ENCODE data around the gene BRF1. TPM values are rescaled to one million over a fixed set of nuclear protein-coding genes. Genes with fewer than 3 reads are reported as not detected.

Gene BRF1
- total and polyA plus RNA-seq, 2 experiments from 2014 or later = 23.6 to 35.9 TPM

- H3K36me3 ChIP-seq (replicated peaks; ENCODE audit: insufficient read depth, low read depth) = no peaks in the 10 kb centered on the region
- WGBS (ENCODE audit: low lambda C conversion rate, missing lambda C conversion rate) = 88% methylated on average over 4 of the region's 12 CpGs
- peaks cover 100% of the 10 kb centered on the region for H3K79me2 ChIP-seq
- no peak overlapping the region for H3K27ac ChIP-seq
- no peak overlapping the region for H3K4me3 ChIP-seq
- no peak for DNase-seq (ENCODE audit: low spot score)
- no peaks in the 10 kb centered on the region for H3K9me2 ChIP-seq (replicated peaks; ENCODE audit: insufficient read depth)
- no peak overlapping the region for H3K4me2 ChIP-seq
- no peaks in the 10 kb centered on the region for H3K27me3 ChIP-seq
- H3K9me3 ChIP-seq (ENCODE audit: low read depth) = no peaks in the 10 kb centered on the region
- H2AFZ ChIP-seq = no peak overlapping the region
- no peaks in the 10 kb centered on the region for H3K4me1 ChIP-seq (ENCODE audit: insufficient read depth)
- peaks cover 59% of the 10 kb centered on the region for H4K20me1 ChIP-seq (ENCODE audit: insufficient read depth, poor library complexity, severe bottlenecking)
- TF ChIP-seq CTCF (IDR thresholded peaks at IDR 0.05; ENCODE audit: poor library complexity) = no peak
- TF ChIP-seq EZH2phosphoT487 (IDR thresholded peaks at IDR 0.05; ENCODE audit: low read depth, severe bottlenecking, unreplicated experiment) = no peak
- TF ChIP-seq EZH2 (IDR thresholded peaks at IDR 0.05; ENCODE audit: borderline replicate concordance) = no peak
Observed at GRCh38 chr14:105324871-105325270, 24.1 kb upstream of the BRF1 start.

GRCh38 chr14:105324080-105324778, 23.4 kb upstream of the BRF1 start:
- H3K27ac ChIP-seq = no peak overlapping the region
- 95% methylated on average over 30 of the region's 30 CpGs for WGBS (ENCODE audit: low lambda C conversion rate, missing lambda C conversion rate)
- H4K20me1 ChIP-seq (ENCODE audit: insufficient read depth, poor library complexity, severe bottlenecking) = peaks cover 57% of the 10 kb centered on the region
- peaks cover 100% of the 10 kb centered on the region for H3K79me2 ChIP-seq
- DNase-seq (ENCODE audit: low spot score) = no peak
- TF ChIP-seq EZH2phosphoT487 (IDR thresholded peaks at IDR 0.05; ENCODE audit: low read depth, severe bottlenecking, unreplicated experiment) (no peak), CTCF (IDR thresholded peaks at IDR 0.05; ENCODE audit: poor library complexity) (no peak), EZH2 (IDR thresholded peaks at IDR 0.05; ENCODE audit: borderline replicate concordance) (no peak)
- no peaks in the 10 kb centered on the region for H3K36me3 ChIP-seq (replicated peaks; ENCODE audit: insufficient read depth, low read depth)
- H3K9me2 ChIP-seq (replicated peaks; ENCODE audit: insufficient read depth) = no peaks in the 10 kb centered on the region
- no peak overlapping the region for H2AFZ ChIP-seq
- H3K27me3 ChIP-seq = no peaks in the 10 kb centered on the region
- no peak overlapping the region for H3K4me3 ChIP-seq
- H3K4me1 ChIP-seq (ENCODE audit: insufficient read depth) = no peaks in the 10 kb centered on the region
- H3K9me3 ChIP-seq (ENCODE audit: low read depth) = no peaks in the 10 kb centered on the region
- H3K4me2 ChIP-seq = no peak overlapping the region

- Histone ChIP-seq H3K9me2 (replicated peaks; ENCODE audit: insufficient read depth) (no peaks in the 10 kb centered on the region), H3K9me3 (ENCODE audit: low read depth) (no peaks in the 10 kb centered on the region), H3K4me2 (no peak overlapping the region), H4K20me1 (ENCODE audit: insufficient read depth, poor library complexity, severe bottlenecking) (peaks cover 62% of the 10 kb centered on the region), H3K36me3 (replicated peaks; ENCODE audit: insufficient read depth, low read depth) (no peaks in the 10 kb centered on the region), H3K4me1 (ENCODE audit: insufficient read depth) (no peaks in the 10 kb centered on the region), H3K79me2 (peaks cover 100% of the 10 kb centered on the region), H2AFZ (no peak overlapping the region), H3K27me3 (no peaks in the 10 kb centered on the region), H3K4me3 (no peak overlapping the region), H3K27ac (no peak overlapping the region)
- TF ChIP-seq EZH2 (IDR thresholded peaks at IDR 0.05; ENCODE audit: borderline replicate concordance) = no peak
- no peak for TF ChIP-seq EZH2phosphoT487 (IDR thresholded peaks at IDR 0.05; ENCODE audit: low read depth, severe bottlenecking, unreplicated experiment)
- TF ChIP-seq CTCF (IDR thresholded peaks at IDR 0.05; ENCODE audit: poor library complexity) = no peak
- WGBS (ENCODE audit: low lambda C conversion rate, missing lambda C conversion rate) = 100% methylated on average over 5 of the region's 13 CpGs
- DNase-seq (ENCODE audit: low spot score) = no peak
Observed at GRCh38 chr14:105323663-105324062, 22.9 kb upstream of the BRF1 start.

All from hepatocyte (in vitro differentiated cells).